DND-41 (cell line): ENCODE measurements around the gene APOC4.

Experiments
- ATAC-seq: fragments of 200-7000 bp; cut with Tn5 transposase; 3 replicates; pipeline ENCODE4 v1.9.1; 2021; ENCODE audit warnings: low read depth; ENCODE audit not compliant: insufficient read depth
- DNase-seq: peaks from one replicate; pipeline ENCODE4 v3.0.0-alpha.2; 2020
- H2AFZ ChIP-seq: 2 replicates; pipeline ENCODE4 v1.6.0; 2012; ENCODE audit warnings: low read depth, low read length
- H3K27ac ChIP-seq: 2 replicates; pipeline ENCODE4 v1.5.1; 2012; ENCODE audit warnings: low read length, inconsistent platforms
- H3K27me3 ChIP-seq: fragments of 200-600 bp; sonication (generic); 2 replicates; pipeline ENCODE4 v1.6.0; 2012; ENCODE audit warnings: low read length, mild to moderate bottlenecking, inconsistent platforms; ENCODE audit not compliant: insufficient read depth, poor library complexity
- H3K36me3 ChIP-seq: 2 replicates; pipeline ENCODE4 v1.5.1; 2012; ENCODE audit warnings: low read length, inconsistent platforms; ENCODE audit not compliant: insufficient read depth
- H3K4me1 ChIP-seq: 2 replicates; pipeline ENCODE4 v1.5.1; 2012; ENCODE audit warnings: mild to moderate bottlenecking, low read length; ENCODE audit not compliant: insufficient read depth
- H3K4me2 ChIP-seq: 2 replicates; pipeline ENCODE4 v1.6.0; 2012; ENCODE audit warnings: mild to moderate bottlenecking, moderate library complexity, low read length, inconsistent platforms; ENCODE audit not compliant: insufficient read depth
- H3K4me3 ChIP-seq, 2 experiments: fragments of 200-600 bp in 1 of 2; shearing (Covaris generic) in 1 of 2; 2 replicates each; pipeline ENCODE4 v1.5.1; 2012 to 2016; ENCODE audit warnings: inconsistent platforms in 2 of 2, low read length in 2 of 2, mild to moderate bottlenecking in 2 of 2, low read depth in 1 of 2, moderate library complexity in 1 of 2
- H3K79me2 ChIP-seq: 2 replicates; pipeline ENCODE4 v1.6.0; 2012; ENCODE audit warnings: low read length, inconsistent platforms; ENCODE audit not compliant: insufficient read depth
- H3K9ac ChIP-seq: 2 replicates; pipeline ENCODE4 v1.6.0; 2012; ENCODE audit warnings: low read depth, mild to moderate bottlenecking, inconsistent platforms, low read length, moderate library complexity
- H3K9me3 ChIP-seq: 2 replicates; pipeline ENCODE4 v1.5.1; 2012; ENCODE audit warnings: low read length, moderate library complexity, mild to moderate bottlenecking, inconsistent platforms; ENCODE audit not compliant: insufficient read depth, severe bottlenecking
- H4K20me1 ChIP-seq: 2 replicates; pipeline ENCODE4 v1.6.0; 2012; ENCODE audit warnings: low read length; ENCODE audit not compliant: insufficient read depth
- EZH2 ChIP-seq: IDR thresholded peaks from 3 replicates; pipeline ENCODE4 v1.6.1; 2012; ENCODE audit warnings: borderline replicate concordance, low read depth, mild to moderate bottlenecking, moderate library complexity, low read length, inconsistent platforms; ENCODE audit not compliant: severe bottlenecking
- TF ChIP-seq, protein P1 (sequence below): IDR thresholded peaks from 2 replicates; pipeline ENCODE4 v1.5.1; 2012; ENCODE audit warnings: borderline replicate concordance, low read length, moderate library complexity, mild to moderate bottlenecking; ENCODE audit not compliant: poor library complexity, severe bottlenecking; ENCODE audit errors: extremely low read depth

APOC4 gene

DNA sequence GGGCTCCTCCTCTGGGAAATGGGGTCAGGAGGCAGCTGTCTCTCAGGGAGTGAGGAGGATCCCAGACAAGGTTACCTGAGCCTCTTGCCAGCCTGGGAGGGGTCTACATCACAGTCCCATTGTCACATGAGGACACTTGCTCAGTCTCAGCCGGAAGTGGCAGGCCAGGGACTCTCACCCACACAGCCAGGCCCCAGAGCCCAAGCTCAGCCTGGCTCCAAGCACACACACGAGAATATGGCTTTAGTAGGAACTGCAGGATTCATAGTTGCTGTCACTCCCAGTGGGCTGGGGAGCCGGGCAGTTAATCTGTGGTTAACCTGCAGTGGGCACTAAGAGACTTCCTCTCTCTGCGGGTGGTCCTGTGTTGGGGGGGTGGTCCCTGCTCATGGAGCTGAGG is 43.4 kb downstream of the APOC4 start:
- Histone ChIP-seq H3K79me2 (no peaks in the 10 kb centered on the region), H4K20me1 (peaks cover 5% of the 10 kb centered on the region; the same call in 1 of the 2 replicates), H2AFZ (no peak overlapping the region), H3K9me3 (no peaks in the 10 kb centered on the region), H3K27me3 (no peaks in the 10 kb centered on the region), H3K9ac (no peak overlapping the region), H3K36me3 (peaks cover 76% of the 10 kb centered on the region), H3K27ac (no peak overlapping the region), H3K4me1 (no peaks in the 10 kb centered on the region), H3K4me2 (no peak overlapping the region), H3K4me3 (no peak overlapping the region)
- TF ChIP-seq, protein P1, sequence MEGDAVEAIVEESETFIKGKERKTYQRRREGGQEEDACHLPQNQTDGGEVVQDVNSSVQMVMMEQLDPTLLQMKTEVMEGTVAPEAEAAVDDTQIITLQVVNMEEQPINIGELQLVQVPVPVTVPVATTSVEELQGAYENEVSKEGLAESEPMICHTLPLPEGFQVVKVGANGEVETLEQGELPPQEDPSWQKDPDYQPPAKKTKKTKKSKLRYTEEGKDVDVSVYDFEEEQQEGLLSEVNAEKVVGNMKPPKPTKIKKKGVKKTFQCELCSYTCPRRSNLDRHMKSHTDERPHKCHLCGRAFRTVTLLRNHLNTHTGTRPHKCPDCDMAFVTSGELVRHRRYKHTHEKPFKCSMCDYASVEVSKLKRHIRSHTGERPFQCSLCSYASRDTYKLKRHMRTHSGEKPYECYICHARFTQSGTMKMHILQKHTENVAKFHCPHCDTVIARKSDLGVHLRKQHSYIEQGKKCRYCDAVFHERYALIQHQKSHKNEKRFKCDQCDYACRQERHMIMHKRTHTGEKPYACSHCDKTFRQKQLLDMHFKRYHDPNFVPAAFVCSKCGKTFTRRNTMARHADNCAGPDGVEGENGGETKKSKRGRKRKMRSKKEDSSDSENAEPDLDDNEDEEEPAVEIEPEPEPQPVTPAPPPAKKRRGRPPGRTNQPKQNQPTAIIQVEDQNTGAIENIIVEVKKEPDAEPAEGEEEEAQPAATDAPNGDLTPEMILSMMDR, result no peak
- no peak for TF ChIP-seq EZH2
- ATAC-seq, result no peak
- no peak for DNase-seq

GRCh38 chr19:44986389-44986788 is 44.4 kb downstream of the APOC4 start:
- Histone ChIP-seq H2AFZ (no peak overlapping the region), H3K4me1 (no peaks in the 10 kb centered on the region), H3K4me3 (no peak overlapping the region), H3K27ac (no peak overlapping the region), H3K27me3 (no peaks in the 10 kb centered on the region), H3K9ac (no peak overlapping the region), H4K20me1 (peaks cover 5% of the 10 kb centered on the region; the same call in 1 of the 2 replicates), H3K79me2 (no peaks in the 10 kb centered on the region), H3K4me2 (no peak overlapping the region), H3K9me3 (no peaks in the 10 kb centered on the region), H3K36me3 (peaks cover 80% of the 10 kb centered on the region)
- ATAC-seq, result no peak
- TF ChIP-seq, protein P1, result no peak
- no peak for TF ChIP-seq EZH2
- no peak for DNase-seq

DNA sequence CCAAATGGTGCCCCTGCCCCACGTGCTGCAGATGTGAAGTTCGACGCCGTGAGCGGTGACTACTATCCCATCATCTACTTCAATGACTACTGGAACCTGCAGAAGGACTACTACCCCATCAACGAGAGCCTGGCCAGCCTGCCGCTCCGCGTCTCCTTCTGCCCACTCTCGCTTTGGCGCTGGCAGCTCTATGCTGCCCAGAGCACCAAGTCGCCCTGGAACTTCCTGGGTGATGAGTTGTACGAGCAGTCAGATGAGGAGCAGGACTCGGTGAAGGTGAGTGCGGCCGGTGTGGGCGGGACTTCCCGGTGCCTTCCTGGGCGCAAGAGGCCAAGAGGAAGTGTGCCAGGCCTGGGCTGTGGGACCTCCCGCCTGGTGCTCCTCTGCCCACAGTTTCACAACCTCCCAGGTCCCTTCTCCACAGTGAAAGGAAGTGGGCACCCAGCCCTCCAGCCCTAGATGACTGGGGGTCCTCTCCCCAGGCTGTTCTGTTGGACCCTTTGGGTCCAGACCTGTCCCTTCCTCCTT is 45.2 kb downstream of the APOC4 start:
- H3K4me2 ChIP-seq, result no peak overlapping the region
- no peak overlapping the region for H3K9ac ChIP-seq
- ATAC-seq (no peak), DNase-seq (no peak)
- H3K9me3 ChIP-seq, result no peaks in the 10 kb centered on the region
- H3K4me3 ChIP-seq, result no peak overlapping the region
- H3K4me1 ChIP-seq, result no peaks in the 10 kb centered on the region
- H2AFZ ChIP-seq, result no peak overlapping the region
- H4K20me1 ChIP-seq, result peaks cover 5% of the 10 kb centered on the region; the same call in 1 of the 2 replicates
- peaks cover 81% of the 10 kb centered on the region for H3K36me3 ChIP-seq
- TF ChIP-seq, protein P1, result no peak
- TF ChIP-seq EZH2, result no peak
- H3K79me2 ChIP-seq, result no peaks in the 10 kb centered on the region
- no peak overlapping the region for H3K27ac ChIP-seq
- H3K27me3 ChIP-seq, result no peaks in the 10 kb centered on the region
